PC-9 (cell line): Measurements from ENCODE around the gene TTLL5. TPM values are rescaled to one million over a fixed set of nuclear protein-coding genes. Genes with fewer than 3 reads are reported as not detected.
A peak's percentile ranks its signal among the peaks of the same experiment; 100 is the strongest.

Experiments used
- BruUV-seq: library from RNA; stranded (reverse); fragments of 400-500 nt; replicated peaks from 2 replicates; lab custom pipeline; 2021; lab: Mats Ljungman, UMichigan
- CTCF ChIA-PET: fragments of 300-600 bp; sonication (Branson Sonifier 250); formaldehyde crosslinking; loops from one replicate; lab custom pipeline; 2022; ENCODE audit warnings: antibody characterized with exemption; lab: Charles Lee
- POLR2A ChIA-PET: fragments of 300-600 bp; sonication (Branson Sonifier 250); formaldehyde crosslinking; loops from one replicate; lab custom pipeline; 2022; ENCODE audit warnings: antibody characterized with exemption; ENCODE audit not compliant: unreplicated experiment; lab: Charles Lee
- DNase-seq, 2 experiments: peaks; one replicate each; pipeline versions ENCODE4 v3.0.0 to v3.0.0-alpha.2; 2015 to 2022; ENCODE audit warnings: mixed read lengths in 1 of 2
- H2AFZ ChIP-seq: fragments of 200-600 bp; sonication (generic); 2 replicates; pipeline ENCODE4 v1.8.1; 2017; ENCODE audit warnings: antibody characterized with exemption
- H3F3A ChIP-seq: fragments of 200-600 bp; sonication (generic); 2 replicates; pipeline ENCODE4 v1.8.1; 2017; ENCODE audit warnings: antibody characterized with exemption, mild to moderate bottlenecking, low read depth; ENCODE audit not compliant: insufficient read depth
- H3K27ac ChIP-seq: fragments of 200-600 bp; sonication (generic); 2 replicates; pipeline ENCODE4 v1.6.1; 2016; ENCODE audit warnings: mixed run types
- H3K27me3 ChIP-seq: fragments of 200-600 bp; sonication (generic); 2 replicates; pipeline ENCODE4 v1.6.1; 2016; ENCODE audit warnings: low read depth, mixed run types; ENCODE audit not compliant: insufficient read depth
- H3K36me3 ChIP-seq: fragments of 200-600 bp; sonication (generic); 2 replicates; pipeline ENCODE4 v1.6.1; 2016; ENCODE audit warnings: low read depth, mixed run types
- H3K4me1 ChIP-seq: fragments of 200-600 bp; sonication (generic); replicated peaks from 2 replicates; pipeline ENCODE4 v1.6.1; 2016; ENCODE audit warnings: mixed run types; ENCODE audit not compliant: insufficient read depth
- H3K4me2 ChIP-seq: fragments of 200-600 bp; sonication (generic); 2 replicates; pipeline ENCODE4 v1.6.1; 2017; ENCODE audit warnings: mixed run types
- H3K4me3 ChIP-seq: fragments of 200-600 bp; sonication (generic); 2 replicates; pipeline ENCODE4 v1.6.1; 2016; ENCODE audit warnings: mixed run types
- H3K79me2 ChIP-seq: fragments of 200-600 bp; sonication (generic); 2 replicates; pipeline ENCODE4 v1.6.1; 2017; ENCODE audit warnings: low read depth, mixed run types
- H3K9me2 ChIP-seq: fragments of 200-600 bp; sonication (generic); 2 replicates; pipeline ENCODE4 v1.8.1; 2017; ENCODE audit warnings: mild to moderate bottlenecking; ENCODE audit not compliant: insufficient read depth
- H3K9me3 ChIP-seq: fragments of 200-600 bp; sonication (generic); 2 replicates; pipeline ENCODE4 v1.8.1; 2016; ENCODE audit warnings: low read depth; ENCODE audit not compliant: insufficient read depth
- H4K20me1 ChIP-seq: fragments of 200-600 bp; sonication (generic); 2 replicates; pipeline ENCODE4 v1.8.1; 2017; ENCODE audit not compliant: insufficient read depth
- CTCF ChIP-seq: fragments of 200-600 bp; sonication (generic); conservative IDR thresholded peaks from 2 replicates; pipeline ENCODE4 v1.6.1; 2017; ENCODE audit warnings: mixed run types, antibody characterized with exemption, mild to moderate bottlenecking, moderate library complexity
- EZH2 ChIP-seq: fragments of 200-600 bp; sonication (generic); IDR thresholded peaks from 2 replicates; pipeline ENCODE4 v1.8.0; 2017; ENCODE audit warnings: antibody characterized with exemption, low read depth
- intact Hi-C: fragments of 100-400 bp; cut with micrococcal nuclease; formaldehyde crosslinking; loops from one replicate; pipeline ENCODE4 v1.10.0; 2022; ENCODE audit not compliant: unreplicated experiment
- total RNA-seq: library from RNA; stranded (reverse); gene quantifications from 2 replicates; pipeline ENCODE4 v1.2.3, GENCODE V29; 2021

TTLL5 gene
- total RNA-seq, 1 experiment from 2014 or later: 75.3 TPM

- POLR2A ChIA-PET: interaction anchor here (0.6 to 0.7 kb wide), 3 partner anchors 115 to 720 kb away, joined by 5 to 8 read pairs (median 5); no protein-coding TSS in a partner anchor
- no peaks in the 10 kb centered on the region for H3K9me2 ChIP-seq
- CTCF ChIA-PET: interaction anchor here (0.5 to 2.4 kb wide), 4 partner anchors 71 to 535 kb away, joined by 3 to 16 read pairs (median 6); no protein-coding TSS in a partner anchor
These were observed 316.5 kb downstream of the TTLL5 start for GRCh38 chr14:75977582-75977943.

GRCh38 chr14:75978249-75978731 is 317.2 kb downstream of the TTLL5 start:
- no TSS peak for BruUV-seq
- Histone ChIP-seq H3F3A (peaks cover 12% of the 10 kb centered on the region), H3K27me3 (no peaks in the 10 kb centered on the region), H2AFZ (no peak overlapping the region), H3K9me2 (no peaks in the 10 kb centered on the region), H3K4me2 (peak overlapping the region; percentile 29; the same call in 1 of the 2 replicates), H3K4me1 (peaks cover 27% of the 10 kb centered on the region), H3K79me2 (no peaks in the 10 kb centered on the region), H3K4me3 (no peak overlapping the region), H3K27ac (no peak overlapping the region), H3K9me3 (no peaks in the 10 kb centered on the region), H3K36me3 (no peaks in the 10 kb centered on the region), H4K20me1 (no peaks in the 10 kb centered on the region; the same call in 1 of the 2 replicates)
- intact Hi-C loops: no loop called here
- TF ChIP-seq CTCF (no peak), EZH2 (no peak)
- ChIA-PET CTCF (interaction anchor here (1.2 to 3.3 kb wide), 3 partner anchors 72 to 536 kb away, joined by 4 to 20 read pairs (median 5); no protein-coding TSS in a partner anchor), POLR2A (no interaction called here)
- DNase-seq: peak in 1 of 2 experiments; percentile 36

More at GRCh38 chr14:75977582-75977943, 316.5 kb downstream of the TTLL5 start:
- H3K4me3 ChIP-seq: no peak overlapping the region
- intact Hi-C loops: no loop called here
- no peak overlapping the region for H2AFZ ChIP-seq
- H3K4me1 ChIP-seq: peaks cover 27% of the 10 kb centered on the region
- no peaks in the 10 kb centered on the region for H3K36me3 ChIP-seq
- H3K27me3 ChIP-seq: no peaks in the 10 kb centered on the region
- H3K27ac ChIP-seq: no peak overlapping the region
- H3K4me2 ChIP-seq: peak overlapping the region; percentile 29
- H3K79me2 ChIP-seq: no peaks in the 10 kb centered on the region
- no peak for TF ChIP-seq EZH2
- TF ChIP-seq CTCF: no peak
- H4K20me1 ChIP-seq: no peaks in the 10 kb centered on the region; the same call in 1 of the 2 replicates
- peak in 1 of 2 experiments; percentile 67 for DNase-seq
- no TSS peak for BruUV-seq
- no peaks in the 10 kb centered on the region for H3K9me3 ChIP-seq
- peaks cover 12% of the 10 kb centered on the region for H3F3A ChIP-seq

GRCh38 chr14:75979071-75979571 is 318.1 kb downstream of the TTLL5 start:
- no peaks in the 10 kb centered on the region for H3K9me2 ChIP-seq
- peak; percentile 78 for TF ChIP-seq CTCF
- no peak for TF ChIP-seq EZH2
- H4K20me1 ChIP-seq: no peaks in the 10 kb centered on the region; the same call in 1 of the 2 replicates
- peaks cover 12% of the 10 kb centered on the region for H3F3A ChIP-seq
- H3K27ac ChIP-seq: no peak overlapping the region
- H3K4me3 ChIP-seq: no peak overlapping the region
- no peak overlapping the region for H2AFZ ChIP-seq
- H3K79me2 ChIP-seq: no peaks in the 10 kb centered on the region
- no peaks in the 10 kb centered on the region for H3K36me3 ChIP-seq
- H3K4me2 ChIP-seq: no peak overlapping the region
- BruUV-seq: no TSS peak
- H3K4me1 ChIP-seq: peaks cover 27% of the 10 kb centered on the region
- POLR2A ChIA-PET: interaction anchor here (0.6 kb wide), 1 partner anchor 855 kb away, joined by 5 read pairs; no protein-coding TSS in a partner anchor
- no peaks in the 10 kb centered on the region for H3K27me3 ChIP-seq
- H3K9me3 ChIP-seq: no peaks in the 10 kb centered on the region
- CTCF ChIA-PET: interaction anchor here (0.7 to 3.3 kb wide), 9 partner anchors 72 to 407 kb away, joined by 3 to 20 read pairs (median 3); no protein-coding TSS in a partner anchor
- intact Hi-C loops: no loop called here
- DNase-seq: peak in 1 of 2 experiments; percentile 31
